NCI-H1436 (cell line): ENCODE data around the gene E2F4.

Source experiments
- DNase-seq: peaks from one replicate; lab custom pipeline; 2025; lab: John Stamatoyannopoulos, UW

Gene E2F4

DNA sequence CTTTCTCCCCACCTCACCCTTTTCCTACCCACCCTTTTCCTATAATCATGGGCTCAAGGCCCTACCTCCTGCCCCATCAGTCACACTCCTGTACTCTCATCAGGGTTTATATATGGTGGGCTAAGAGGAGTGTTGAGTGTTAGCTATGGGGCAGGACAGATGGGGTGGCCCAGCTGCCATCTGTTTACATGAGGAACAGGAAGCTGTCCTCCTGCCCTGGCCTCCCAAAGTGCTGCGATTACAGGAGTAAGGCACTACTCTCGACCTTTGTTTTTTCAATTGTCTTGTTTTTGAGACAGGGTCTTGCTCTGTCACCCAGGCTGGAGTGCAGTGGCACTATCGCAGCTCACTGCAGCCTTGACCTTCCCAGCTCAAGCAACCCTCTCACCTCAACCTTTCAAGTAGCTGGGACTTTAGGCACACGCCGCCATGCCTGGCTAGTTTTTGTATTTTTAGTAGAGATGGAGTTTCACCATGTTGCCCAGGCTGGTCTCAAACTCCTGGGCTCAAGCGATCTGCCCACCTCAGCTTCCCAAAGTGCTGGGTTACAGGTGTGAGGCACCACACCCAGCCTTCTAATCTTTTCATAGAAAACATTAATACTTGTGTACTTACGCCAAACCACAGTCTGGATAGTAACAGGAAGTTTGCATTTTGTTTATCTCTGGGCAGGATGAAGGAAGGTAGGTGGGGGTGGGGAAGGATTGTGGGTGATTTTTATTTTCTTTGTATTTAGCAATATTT, 33.9 kb upstream of the E2F4 start:
- no peak for DNase-seq

DNA sequence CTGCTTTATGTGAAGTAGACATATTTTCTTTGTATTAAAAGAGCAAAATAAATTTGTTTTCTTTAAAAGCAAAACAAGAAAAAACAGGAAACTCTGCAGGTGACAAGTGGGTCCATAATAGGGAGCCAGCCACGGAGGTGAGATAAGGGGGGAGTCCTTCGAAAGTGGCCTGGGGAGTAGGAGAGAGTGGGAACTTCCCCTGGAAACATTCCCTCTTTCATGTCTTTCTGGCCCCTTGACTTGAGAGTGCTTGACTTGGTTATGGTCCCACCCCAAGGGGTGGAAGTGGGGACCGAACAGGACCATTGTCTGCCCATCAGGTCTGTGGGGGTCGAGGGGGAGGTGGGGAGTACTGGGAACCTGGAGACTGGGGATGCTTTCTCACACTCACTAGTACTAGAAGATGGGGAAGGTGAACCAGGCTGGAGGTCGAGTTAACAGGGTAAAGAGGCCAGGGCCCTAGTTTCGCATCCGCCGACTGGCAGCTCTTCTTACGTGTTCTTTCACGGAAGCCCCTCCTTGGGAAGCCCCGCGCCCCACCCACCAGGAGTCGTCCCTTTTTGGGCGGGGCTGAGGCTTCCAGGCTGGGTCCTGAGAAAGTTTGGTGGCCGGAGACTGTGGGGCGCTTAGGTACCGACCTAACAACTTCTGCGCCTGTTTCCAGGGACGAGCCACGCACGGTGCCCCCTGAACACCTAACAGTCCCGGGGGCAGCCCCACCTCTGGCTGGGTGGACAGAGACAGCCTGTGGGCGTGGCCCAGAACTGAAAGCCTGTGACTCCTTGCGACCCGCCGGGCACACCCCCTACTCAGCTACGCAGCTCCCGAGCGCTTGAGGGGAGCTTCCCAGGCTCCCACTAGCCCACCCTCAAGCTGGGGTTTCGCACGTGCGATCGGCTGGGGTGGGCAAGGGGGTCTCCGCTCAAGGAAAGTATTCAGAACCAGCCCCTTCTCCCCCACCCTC, 33.0 kb upstream of the E2F4 start:
- DNase-seq = peak; percentile 15

DNA sequence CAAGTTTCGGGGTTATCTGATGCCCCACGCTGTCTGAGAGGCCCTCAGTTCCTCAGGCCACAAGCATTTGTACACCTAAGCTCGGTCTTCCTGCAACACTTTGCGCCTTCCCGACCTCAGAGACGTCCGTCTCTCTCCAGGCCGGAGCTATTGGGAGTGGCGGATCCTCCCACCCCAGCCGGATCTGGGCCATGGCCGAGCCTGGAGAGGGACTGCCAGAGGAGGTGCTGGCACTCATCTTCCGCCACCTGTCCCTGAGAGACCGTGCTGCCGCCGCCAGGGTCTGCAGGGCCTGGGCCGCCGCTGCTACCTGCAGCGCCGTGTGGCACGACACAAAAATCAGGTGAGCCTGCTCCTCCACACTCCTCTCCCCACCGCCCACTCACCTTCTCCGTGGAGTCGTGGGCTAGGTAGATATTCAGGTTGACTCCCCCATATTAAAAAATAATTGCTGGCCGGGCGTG, 30.3 kb upstream of the E2F4 start:
- no peak for DNase-seq

DNA sequence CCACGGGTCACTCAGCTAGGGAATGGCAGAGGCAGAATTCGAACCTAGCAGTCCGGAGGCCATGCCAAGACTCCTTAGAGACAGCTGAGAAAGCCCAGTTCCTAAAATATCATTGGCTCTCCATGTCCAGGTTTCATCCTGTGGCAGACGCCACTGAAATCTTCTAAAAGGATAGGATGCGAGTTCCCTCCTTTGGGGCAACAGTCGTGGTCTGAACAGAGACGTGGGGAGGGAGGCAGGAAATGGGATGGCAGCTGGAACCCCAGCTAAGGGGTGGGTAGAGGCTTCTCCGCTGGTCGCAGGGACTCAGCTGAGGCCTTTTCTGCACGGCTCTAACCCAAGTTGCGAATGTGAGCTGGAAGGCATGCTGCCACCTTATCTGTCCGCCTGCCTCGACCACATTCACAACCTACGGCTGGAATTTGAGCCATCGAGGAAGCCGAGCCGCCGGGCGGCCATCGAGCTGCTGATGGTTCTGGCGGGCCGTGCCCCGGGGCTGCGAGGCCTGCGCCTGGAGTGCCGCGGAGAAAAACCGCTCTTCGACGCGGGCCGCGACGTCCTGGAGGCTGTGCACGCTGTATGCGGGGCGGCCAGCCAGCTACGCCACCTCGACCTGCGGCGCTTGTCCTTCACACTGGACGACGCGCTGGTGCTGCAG, 29.3 kb upstream of the E2F4 start:
- DNase-seq = no peak

DNA sequence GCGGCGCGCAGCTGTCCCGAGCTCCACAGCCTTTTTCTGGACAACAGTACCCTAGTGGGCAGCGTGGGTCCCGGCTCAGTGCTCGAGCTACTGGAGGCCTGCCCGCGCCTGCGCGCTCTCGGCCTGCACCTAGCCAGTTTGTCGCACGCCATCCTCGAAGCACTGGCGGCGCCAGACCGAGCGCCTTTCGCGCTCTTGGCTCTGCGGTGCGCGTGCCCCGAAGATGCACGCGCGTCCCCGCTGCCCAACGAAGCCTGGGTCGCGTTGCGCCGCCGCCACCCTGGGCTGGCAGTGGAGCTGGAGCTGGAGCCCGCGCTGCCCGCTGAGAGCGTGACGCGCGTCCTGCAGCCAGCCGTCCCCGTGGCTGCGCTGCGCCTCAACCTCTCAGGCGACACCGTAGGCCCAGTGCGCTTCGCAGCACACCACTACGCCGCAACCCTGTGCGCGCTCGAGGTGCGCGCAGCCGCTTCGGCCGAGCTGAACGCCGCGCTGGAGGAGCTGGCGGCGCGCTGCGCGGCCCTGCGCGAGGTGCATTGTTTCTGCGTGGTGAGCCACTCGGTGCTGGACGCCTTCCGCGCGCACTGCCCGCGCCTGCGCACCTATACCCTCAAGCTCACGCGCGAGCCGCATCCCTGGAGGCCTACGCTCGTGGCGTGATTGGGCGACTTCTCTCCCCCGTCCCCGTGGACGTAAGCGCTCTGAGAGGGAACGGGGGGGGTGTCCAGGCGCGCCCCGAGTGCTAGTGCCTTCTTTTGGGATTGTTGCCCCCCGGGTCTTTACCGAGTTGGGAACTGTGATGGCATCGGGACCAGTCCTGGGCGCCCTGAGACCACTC, 28.6 kb upstream of the E2F4 start:
- no peak for DNase-seq

DNA sequence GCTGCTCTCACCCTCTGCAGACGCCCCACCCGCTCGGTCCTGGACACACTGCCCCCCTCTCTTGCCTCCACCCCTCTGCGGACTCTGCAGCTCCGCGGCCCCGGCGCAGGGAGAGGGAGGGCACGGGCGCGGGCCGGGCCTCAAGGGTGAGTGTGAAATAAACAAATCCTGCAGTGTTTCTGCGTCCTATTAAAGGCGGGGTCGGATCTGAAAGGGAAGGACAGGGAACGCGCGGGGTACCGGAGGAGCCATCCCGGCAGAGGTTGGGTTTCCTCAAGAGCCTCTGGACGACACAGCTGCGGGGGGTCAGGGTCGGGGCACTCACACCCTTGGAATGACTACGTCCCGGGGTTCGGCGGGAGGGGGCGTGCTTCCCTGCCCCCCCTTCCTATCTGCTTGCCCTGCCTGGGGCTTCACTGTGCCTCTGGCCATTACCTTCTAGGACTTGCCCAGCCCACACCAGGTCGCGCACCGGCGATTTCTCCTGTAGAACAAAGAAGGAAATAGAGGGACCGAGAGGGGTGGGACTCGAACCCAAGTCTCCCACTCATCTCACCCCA, 27.9 kb upstream of the E2F4 start:
- DNase-seq = no peak

DNA sequence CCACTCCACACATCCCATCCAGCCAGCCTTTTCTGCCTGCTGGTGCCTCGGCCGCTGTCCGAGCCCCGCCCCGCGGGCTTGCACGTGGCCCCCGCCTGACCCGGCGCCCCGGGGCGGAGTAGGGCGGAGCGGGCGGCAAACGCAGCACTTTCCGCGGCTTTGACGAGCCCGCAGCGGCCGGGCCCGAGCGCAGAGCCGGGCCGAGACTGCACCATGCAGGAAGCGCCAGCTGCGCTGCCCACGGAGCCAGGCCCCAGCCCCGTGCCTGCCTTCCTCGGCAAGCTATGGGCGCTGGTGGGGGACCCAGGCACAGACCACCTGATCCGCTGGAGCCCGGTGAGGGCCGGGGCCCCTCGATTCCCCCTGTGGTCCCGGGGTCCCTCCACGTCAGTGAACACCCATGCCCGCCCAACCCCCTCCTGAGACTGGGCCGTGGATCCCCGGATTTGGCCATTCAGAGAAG, 27.3 kb upstream of the E2F4 start, which contains the start of gene HSF4:
TSS of gene HSF4 (plus strand) at position 147 of the 463 bp plus-strand sequence. CDS start at position 214, 67 bp downstream.
- no peak for DNase-seq

DNA sequence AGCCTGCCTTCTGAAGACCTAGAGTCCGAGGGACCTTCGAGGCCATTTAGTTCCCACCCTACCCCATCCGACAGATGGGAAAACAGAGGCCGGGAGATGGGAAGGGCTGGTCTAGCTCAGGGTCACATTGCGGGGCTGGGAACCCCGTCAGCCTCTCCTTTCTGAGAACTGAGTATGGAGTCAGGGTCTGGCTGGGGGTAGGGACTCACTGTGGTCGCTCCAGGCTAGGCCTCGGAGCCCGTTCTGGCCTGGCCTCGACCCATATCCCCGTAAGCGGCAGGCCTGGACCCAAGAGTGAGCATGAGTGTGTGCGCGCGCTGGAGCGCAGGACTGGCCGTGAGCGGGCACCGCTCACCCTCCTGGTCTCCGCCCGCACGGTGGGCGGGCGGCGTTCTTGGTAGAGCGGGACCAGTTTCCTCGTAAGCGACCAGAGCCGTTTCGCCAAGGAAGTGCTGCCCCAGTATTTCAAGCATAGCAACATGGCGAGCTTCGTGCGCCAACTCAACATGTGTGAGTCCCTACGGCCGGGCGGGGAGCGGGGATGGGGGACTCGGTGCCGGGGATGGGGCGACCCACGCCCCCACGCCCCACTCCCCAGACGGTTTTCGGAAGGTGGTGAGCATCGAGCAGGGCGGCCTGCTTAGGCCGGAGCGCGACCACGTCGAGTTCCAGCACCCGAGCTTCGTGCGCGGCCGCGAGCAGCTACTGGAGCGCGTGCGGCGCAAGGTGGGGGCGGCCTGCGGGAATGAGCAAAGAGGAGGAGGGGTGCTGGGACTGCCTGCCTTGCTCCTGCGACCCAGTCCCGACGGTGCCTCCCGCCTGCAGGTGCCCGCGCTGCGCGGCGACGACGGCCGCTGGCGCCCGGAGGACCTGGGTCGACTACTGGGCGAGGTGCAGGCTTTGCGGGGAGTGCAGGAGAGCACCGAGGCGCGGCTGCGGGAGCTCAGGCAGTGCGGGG, 26.6 kb upstream of the E2F4 start:
- DNase-seq = no peak

DNA sequence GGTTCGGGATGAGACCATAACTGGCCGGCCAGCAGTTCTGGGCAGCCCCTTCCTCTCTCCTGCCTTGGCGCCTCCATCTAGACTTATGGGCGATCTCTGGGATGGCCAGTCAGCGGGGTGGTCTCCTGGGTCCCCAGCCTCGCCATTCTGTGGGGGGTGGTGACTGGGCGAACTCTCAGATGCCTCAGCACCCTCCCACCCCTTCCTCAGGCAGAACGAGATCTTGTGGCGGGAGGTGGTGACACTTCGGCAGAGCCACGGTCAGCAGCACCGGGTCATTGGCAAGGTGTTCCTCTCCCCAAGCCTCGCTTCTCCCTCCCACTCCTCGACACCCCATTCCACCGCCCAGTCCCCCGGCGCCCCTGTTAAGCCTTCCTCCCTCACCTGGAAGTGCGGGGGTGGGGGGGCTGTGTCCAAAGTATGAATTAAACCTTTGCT, 25.8 kb upstream of the E2F4 start:
- DNase-seq = no peak

DNA sequence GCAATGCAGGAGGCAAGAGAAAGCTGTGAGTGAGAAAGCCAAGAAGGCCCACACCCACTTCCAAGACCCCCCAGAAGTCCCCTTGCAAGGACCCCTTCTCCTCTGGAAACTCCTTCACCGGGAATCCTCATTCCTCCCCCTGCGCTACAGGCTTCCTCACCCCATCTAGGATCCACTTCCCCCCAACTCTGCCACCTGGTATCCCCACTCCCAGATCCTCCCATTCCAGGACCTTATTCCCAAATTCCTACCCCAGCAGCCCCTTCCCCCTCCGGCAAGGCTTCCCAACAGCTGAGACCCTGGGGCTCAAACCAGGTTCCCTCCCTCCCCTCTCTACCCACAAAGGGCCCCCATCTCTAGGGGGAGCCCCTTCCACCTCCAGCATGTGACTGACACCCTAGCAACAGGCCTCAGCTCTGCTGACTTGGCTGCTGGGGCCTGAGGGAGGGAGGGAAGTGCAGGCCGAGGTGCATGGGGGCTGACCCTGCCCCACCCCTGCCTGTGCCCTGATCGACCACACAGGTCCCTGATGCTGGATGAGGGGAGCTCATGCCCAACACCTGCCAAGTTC, 25.3 kb upstream of the E2F4 start:
- no peak for DNase-seq

DNA sequence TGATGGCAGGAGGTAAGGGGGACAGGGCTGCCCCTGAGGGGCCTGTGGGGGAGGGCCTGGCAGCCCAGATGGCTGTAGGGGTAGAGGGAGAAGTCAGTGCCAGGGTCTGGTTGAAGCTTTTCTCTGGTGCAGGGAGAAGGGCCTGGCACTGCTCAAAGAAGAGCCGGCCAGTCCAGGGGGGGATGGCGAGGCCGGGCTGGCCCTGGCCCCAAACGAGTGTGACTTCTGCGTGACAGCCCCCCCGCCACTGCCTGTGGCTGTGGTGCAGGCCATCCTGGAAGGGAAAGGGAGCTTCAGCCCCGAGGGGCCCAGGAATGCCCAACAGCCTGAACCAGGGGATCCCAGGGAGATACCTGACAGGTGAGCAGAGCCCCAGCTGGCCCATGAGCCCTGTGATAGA, 24.4 kb upstream of the E2F4 start:
- no peak for DNase-seq

DNA sequence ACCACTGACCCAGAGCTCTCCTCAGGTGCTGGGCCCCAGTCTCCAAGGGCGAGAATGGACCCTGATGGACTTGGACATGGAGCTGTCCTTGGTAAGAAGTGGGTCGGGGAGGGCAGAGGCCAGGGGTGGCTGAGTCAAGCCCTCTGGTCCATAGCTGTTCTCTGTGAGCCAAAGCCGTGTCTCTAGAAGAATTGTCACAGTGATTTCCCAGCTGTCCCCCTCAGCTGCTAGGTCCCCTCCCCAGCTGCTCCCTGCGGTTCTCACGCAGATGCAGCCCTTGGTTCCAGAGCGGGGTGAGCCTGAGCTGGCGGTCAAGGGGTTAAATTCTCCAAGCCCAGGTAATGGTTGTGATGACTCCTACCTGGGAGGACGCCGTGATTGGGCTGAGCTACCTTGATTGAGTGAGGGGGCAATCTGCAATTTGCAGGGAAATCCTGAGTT, 22.9 kb upstream of the E2F4 start:
- no peak for DNase-seq

DNA sequence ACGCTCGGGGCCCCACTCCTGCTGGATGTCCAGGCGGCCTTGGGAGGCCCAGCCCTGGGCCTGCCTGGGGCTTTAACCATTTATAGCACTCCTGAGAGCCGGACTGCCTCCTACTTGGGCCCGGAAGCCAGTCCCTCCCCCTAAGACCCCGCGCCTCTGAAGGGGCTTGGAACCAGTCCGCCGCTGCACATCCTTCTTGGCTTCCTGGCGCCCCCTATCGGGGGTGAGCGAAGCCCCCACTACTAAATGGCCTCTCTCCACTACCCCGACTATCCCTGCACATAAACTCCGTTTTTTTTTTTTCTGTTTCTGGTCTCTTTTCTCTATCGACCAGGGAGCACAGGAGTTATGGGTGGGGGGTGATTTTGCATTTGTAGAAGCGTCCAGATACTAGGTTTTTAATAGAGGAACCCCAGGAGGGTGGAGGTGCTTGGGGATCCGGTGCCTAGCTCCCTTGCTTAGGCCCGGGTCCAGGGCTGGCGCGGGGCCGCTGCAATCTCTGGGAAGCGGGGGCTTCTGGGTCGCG, 22.2 kb upstream of the E2F4 start:
- peak; percentile 75 for DNase-seq

DNA sequence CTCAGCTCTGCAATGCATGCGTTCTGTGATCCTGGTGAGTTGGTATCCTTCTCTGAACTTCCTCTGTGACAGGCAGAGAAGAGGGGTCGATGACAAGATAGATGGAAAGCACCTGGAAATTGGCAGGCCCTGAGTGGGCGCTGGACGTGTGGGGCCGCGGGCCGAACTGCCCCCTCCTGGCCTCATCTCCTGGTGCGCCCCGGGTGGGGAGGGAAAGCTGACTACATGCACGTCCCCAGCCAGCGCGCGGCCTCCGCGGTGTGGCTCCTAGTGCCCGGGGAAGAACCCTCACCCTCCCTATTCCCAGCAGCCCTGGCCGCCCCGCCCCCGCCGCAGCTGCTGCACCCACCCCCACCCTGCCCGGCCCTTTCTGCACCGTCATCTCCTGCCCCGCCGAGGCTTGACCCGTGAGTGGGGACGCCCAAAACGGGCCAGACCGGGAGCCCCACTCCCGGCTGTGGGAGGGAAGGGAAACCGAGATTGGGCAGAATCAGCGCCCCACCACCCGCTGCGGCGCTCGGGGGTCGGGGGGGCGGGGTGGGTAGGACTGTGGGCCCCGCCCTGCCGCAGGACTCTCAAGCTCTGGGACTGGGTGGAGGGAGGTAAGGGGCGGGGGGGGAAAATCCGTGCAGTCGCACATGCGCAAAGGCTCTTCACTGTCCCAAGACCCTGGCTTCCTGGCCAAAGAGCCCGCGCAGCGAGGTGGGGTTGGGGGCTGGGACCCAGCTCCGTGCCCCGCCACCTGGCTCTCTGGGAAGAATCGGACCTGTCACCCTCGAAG, 21.6 kb upstream of the E2F4 start, which contains the start of gene NOL3:
TSS of gene NOL3 (plus strand) at position 371 of the 781 bp plus-strand sequence.
- peak; percentile 79 for DNase-seq

DNA sequence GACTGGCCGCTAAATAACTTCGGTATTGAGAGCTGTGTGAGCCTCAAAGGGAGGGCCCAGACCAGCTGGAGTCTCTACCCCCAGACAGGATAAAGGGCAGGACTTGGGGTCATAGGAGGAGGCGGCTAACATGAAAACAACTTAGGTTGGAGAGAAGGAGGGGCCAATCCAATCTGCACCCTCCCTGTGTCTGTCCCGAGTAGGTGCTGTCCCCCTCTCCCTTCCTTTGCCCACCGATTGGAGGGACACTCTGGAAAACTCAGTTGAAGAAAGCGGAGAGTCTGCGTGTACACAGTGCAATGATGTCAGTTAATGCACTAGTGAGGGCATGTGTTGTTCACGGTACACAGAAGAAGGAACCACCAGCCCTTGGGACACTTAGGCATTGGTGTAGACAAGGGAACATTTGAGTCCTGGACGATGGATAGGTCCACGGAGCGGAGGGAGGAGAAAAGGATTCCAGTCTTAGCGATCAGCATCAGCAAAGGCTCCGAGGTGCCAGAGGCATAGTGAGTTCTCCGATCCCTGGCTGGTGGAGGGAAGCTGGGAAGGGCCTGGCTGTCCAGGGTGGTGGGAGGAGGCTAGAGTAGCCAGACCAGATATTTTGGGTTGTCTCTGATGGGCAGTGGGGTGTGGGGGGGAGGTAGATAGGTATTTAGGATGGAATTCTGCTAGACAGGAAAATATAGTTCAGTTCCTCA, 20.9 kb upstream of the E2F4 start:
- DNase-seq = no peak

DNA sequence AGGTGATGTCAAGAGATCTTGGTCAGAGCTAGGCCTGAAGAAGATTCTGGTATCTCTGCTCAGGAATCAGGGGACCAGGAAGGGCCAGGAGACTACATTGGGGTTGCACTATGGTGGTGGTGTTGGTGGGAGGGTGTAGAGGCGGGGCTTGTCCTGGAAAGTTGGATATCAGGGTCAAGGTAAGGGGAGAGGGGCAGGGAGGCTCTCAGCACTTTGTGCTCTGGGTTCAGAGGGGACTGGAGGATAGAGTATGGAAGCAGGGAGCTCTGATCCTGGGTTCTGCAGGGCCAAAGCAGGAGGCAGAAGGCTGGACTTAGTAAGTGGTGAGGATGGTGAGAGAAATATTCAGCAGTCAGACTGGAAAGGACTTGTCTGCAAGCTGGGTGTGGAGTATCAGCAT, 18.6 kb upstream of the E2F4 start:
- no peak for DNase-seq
